ENCODE measurements around the gene SKAP2. TPM values are rescaled to one million over a fixed set of nuclear protein-coding genes. Genes with fewer than 3 reads are reported as not detected.
A peak's percentile ranks its signal among the peaks of the same experiment; 100 is the strongest.

The SKAP2 gene
- total and polyA plus RNA-seq, 10 of the 15 experiments (the other 5 are each of a cell fraction or from before 2014, with no cell fraction given): 10.9 to 40.6 (median 23.5) TPM

GRCh38 chr7:26858241-26858715 lies 6.1 kb downstream of the SKAP2 start:
- ChIA-PET POLR2A (interaction anchor here (1.3 kb wide), 1 partner anchor 10 kb away, joined by 3 read pairs; no protein-coding TSS in a partner anchor), SMC1A (ENCODE audit: uncharacterized antibody, unreplicated experiment) (interaction anchor here (0.5 to 3.5 kb wide), 5 partner anchors 10 to 1155 kb away, joined by 3 to 10 read pairs (median 9); no protein-coding TSS in a partner anchor), CTCF (interaction anchor here (0.9 to 9.0 kb wide), 3 partner anchors 176 to 304 kb away, joined by 3 to 49 read pairs (median 30); no protein-coding TSS in a partner anchor), RAD21 (ENCODE audit: unreplicated experiment) (interaction anchor here (0.6 to 1.5 kb wide), 2 partner anchors 170 to 303 kb away, joined by 3 to 5 read pairs; no protein-coding TSS in a partner anchor)
- TF ChIP-seq ASH2L (IDR thresholded peaks at IDR 0.05; ENCODE audit: borderline replicate concordance, low read depth) (no peak), ZBTB33 (IDR thresholded peaks at IDR 0.05) (no peak), SPI1 (IDR thresholded peaks at IDR 0.05; ENCODE audit: borderline replicate concordance, insufficient read depth, low read depth, low read length) (no peak), NBN (IDR thresholded peaks at IDR 0.05) (no peak), RB1 (IDR thresholded peaks at IDR 0.05; ENCODE audit: borderline replicate concordance) (no peak), CBX5 (IDR thresholded peaks at IDR 0.05; ENCODE audit: low read depth) (no peak), BRCA1 (IDR thresholded peaks at IDR 0.05; ENCODE audit: low read depth, low read length) (no peak), LARP7 (IDR thresholded peaks at IDR 0.05) (no peak), ZBTB4 (CRISPR knock-in tag; IDR thresholded peaks at IDR 0.05) (no peak), CEBPB (IDR thresholded peaks at IDR 0.05; ENCODE audit: borderline replicate concordance in 1 of 2, low read depth in 2 of 2, low read length in 2 of 2) (no peak), ZNF384 (IDR thresholded peaks at IDR 0.05; ENCODE audit: borderline replicate concordance, low read depth, low read length) (no peak), PML (IDR thresholded peaks at IDR 0.05; ENCODE audit: low read length) (no peak)
- DNase-seq (ENCODE audit: low read depth, low spot score) (no peak), ATAC-seq (peak; percentile 23), FAIRE-seq (no peak)
- H3K4me2 ChIP-seq (ENCODE audit: control insufficient read depth, insufficient read depth): peak overlapping the region; percentile 77
- BruUV-seq (replicated peaks): no TSS peak
- intact Hi-C loops (cut with micrococcal nuclease; ENCODE audit: unreplicated experiment) (loop anchor here (5.0 kb wide), 1 partner anchor 304 kb away; no protein-coding TSS in a partner anchor), in situ Hi-C loops (cut with MboI) (no loop called here)
- H3K27ac ChIP-seq (ENCODE audit: control insufficient read depth, insufficient read depth): no peak overlapping the region
- H3K79me2 ChIP-seq (ENCODE audit: control insufficient read depth, insufficient read depth, low read length): peaks cover 7% of the 10 kb centered on the region
- H2AFZ ChIP-seq (ENCODE audit: control insufficient read depth, low read depth, low read length): peak overlapping the region; percentile 27; the same call in 1 of the 2 replicates
- H3K9me3 ChIP-seq (replicated peaks; ENCODE audit: control insufficient read depth, insufficient read depth, low read length): no peaks in the 10 kb centered on the region
- 0 out of 2 replicates have a peak, but pooled peaks cover 5% of the 10 kb centered on the region for H3K4me1 ChIP-seq (ENCODE audit: control insufficient read depth, insufficient read depth, low read length)
- H3K4me3 ChIP-seq: peak overlapping the region; percentile 61; the same call in 1 of the 2 replicates
- no peaks in the 10 kb centered on the region for H3K27me3 ChIP-seq (replicated peaks in 1 of 2; ENCODE audit: control insufficient read depth in 2 of 2, insufficient read depth in 2 of 2, low read length in 1 of 2)
- no peaks in the 10 kb centered on the region for H4K20me1 ChIP-seq (ENCODE audit: control insufficient read depth, insufficient read depth)
- WGBS (ENCODE audit: insufficient coverage, insufficient replicate concordance, low lambda C conversion rate, missing lambda C conversion rate): 88% methylated on average over 5 of the region's 5 CpGs
- no peak overlapping the region for H3K9ac ChIP-seq (ENCODE audit: control insufficient read depth, insufficient read depth, low read length)
- H3K36me3 ChIP-seq (ENCODE audit: control insufficient read depth in 2 of 2, insufficient read depth in 2 of 2, low read length in 1 of 2): no peaks in the 10 kb centered on the region; a peak in 1 of 4 replicates

All from GM12878 (cell line).